Activated T-cell treated with anti-CD3 and anti-CD28 coated beads, Interleukin-2, amount 50 U/mL, for 24 hours (primary cell): Measurements from ENCODE around the gene SNX15.
"Not testable (repeated sequence)": the region's sequence is repeated elsewhere in the genome, so short reads cannot be mapped to it uniquely, and the experiment has no call there.

ENCODE experiments used
- DNase-seq: peaks from one replicate; pipeline ENCODE4 v3.0.0-alpha.2; 2020
- H3K27ac Mint-ChIP-seq: 2 replicates; pipeline ENCODE4 v1.8.0; 2020; ENCODE audit warnings: mild to moderate bottlenecking, mixed read lengths
- H3K27me3 Mint-ChIP-seq: 2 replicates; pipeline ENCODE4 v1.8.0; 2020; ENCODE audit warnings: mixed read lengths
- H3K36me3 Mint-ChIP-seq: 2 replicates; pipeline ENCODE4 v1.8.0; 2020; ENCODE audit warnings: low read depth, mixed read lengths
- H3K4me1 Mint-ChIP-seq: 2 replicates; pipeline ENCODE4 v1.8.0; 2020; ENCODE audit warnings: low read depth, mixed read lengths
- H3K4me3 Mint-ChIP-seq: 2 replicates; pipeline ENCODE4 v1.8.0; 2020; ENCODE audit warnings: mild to moderate bottlenecking, moderate library complexity, mixed read lengths
- H3K9me3 Mint-ChIP-seq: 2 replicates; pipeline ENCODE4 v1.8.0; 2020; ENCODE audit warnings: mixed read lengths

The SNX15 gene

DNA sequence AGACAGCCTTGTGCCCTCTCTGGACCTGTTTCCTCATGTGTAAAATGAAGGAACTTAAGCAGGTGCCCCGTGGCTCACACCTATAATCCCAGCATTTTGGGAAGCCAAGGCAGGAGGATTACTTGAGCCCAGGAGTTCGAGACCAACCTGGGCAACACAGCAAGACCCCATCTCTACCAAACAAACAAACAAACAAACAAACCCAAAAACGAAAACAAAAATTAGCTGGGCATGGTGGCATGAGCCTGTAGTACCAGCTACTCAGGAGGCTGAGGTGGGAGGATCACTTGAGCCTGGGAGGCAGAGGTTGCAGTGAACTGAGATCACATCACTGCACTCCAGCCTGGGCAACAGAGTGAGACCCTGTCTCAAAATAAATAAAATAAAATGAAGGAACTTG is 23.3 kb upstream of the SNX15 start:
- not testable (repeated sequence) for H3K27ac Mint-ChIP-seq, H3K27me3 Mint-ChIP-seq, H3K9me3 Mint-ChIP-seq

DNA sequence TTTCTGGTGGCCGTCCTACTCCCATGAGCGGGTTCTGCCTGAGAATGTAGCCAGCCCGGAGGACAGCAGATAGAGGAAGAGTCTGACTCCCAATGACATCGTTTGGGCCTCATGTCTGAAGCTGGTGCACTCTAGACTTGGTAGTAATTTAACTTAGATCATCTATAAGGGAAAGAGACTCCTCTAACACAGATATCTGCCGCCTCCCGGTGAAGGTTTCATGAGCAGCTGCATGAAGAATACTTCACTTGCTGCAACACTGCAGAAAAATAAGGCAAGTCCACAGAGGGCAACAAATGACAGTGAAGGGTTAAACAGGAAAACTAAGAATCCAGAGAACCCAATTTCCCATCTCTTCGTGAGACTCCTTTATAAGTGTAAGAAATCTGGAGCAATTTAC is 19.2 kb upstream of the SNX15 start:
- Mint-ChIP-seq H3K9me3 (no peaks in the 10 kb centered on the region), H3K36me3 (no peaks in the 10 kb centered on the region), H3K4me3 (no peak overlapping the region), H3K27me3 (no peaks in the 10 kb centered on the region), H3K4me1 (peaks cover 3% of the 10 kb centered on the region), H3K27ac (no peak overlapping the region)
- no peak for DNase-seq

More for the DNA sequence above, 23.3 kb upstream of the SNX15 start:
- not testable (repeated sequence) for H3K4me3 Mint-ChIP-seq, H3K36me3 Mint-ChIP-seq, H3K4me1 Mint-ChIP-seq, DNase-seq

DNA sequence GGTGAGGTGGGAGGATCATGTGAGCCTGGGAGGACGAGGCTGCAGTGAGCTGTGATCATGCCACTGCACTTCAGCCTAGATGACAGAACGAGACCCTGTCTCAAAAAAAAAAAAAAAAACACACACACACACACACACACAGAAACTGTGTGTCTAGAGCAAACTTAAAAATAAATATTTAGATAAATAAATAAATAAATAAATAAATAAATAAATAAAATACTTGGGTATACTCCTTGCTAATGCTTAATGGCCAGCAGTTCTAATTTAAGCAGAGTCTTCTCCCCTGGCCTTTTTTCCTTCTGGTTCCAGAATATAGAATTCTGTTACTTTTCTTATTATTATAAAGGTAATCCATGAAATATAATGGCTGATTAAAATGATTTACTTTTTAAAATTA is 18.4 kb upstream of the SNX15 start:
- H3K27me3 Mint-ChIP-seq = no peaks in the 10 kb centered on the region
- H3K36me3 Mint-ChIP-seq = peaks cover 2% of the 10 kb centered on the region
- peaks cover 10% of the 10 kb centered on the region for H3K4me1 Mint-ChIP-seq
- DNase-seq = no peak
- H3K9me3 Mint-ChIP-seq = no peaks in the 10 kb centered on the region
- no peak overlapping the region for H3K27ac Mint-ChIP-seq
- H3K4me3 Mint-ChIP-seq = no peak overlapping the region

DNA sequence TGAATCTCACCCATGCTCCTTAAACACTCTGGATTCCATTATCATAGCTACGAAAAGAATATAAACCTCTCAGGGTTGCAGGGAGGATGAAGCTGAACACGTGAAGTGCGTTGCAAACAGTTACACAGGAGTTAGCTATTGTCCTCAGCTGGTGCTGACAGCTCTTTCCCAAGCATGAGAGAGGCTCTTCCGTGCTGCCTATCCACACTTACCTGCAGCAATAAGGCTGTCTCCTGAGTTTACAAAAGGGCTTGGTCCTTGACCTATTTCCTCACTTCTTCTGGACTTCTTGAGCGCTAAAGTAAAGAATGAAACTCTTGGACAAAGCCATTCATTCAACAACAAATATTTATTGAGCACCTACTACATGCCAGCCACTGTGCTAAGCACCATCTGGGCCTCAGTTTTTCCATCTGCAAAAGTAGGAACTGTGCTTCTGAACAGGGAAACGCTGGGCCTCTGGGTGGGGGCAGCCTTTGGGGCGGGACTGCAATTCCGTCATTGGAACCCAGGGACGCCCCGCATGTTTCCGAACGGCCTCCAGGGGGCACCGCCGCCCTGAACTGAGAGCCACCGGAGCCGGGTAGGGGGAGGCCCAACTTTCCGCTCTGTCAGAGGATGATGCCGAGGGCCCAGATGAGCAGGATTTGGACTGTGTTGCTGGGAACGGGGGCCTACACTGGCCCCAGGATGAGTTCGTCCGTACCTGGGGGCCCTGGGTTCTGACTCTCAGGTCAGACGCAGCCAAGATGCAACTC is 13.9 kb upstream of the SNX15 start:
- H3K9me3 Mint-ChIP-seq = no peaks in the 10 kb centered on the region
- H3K4me3 Mint-ChIP-seq = peak overlapping the region; percentile 89
- DNase-seq = peak; percentile 93
- H3K27ac Mint-ChIP-seq = peak overlapping the region; percentile 99
- H3K36me3 Mint-ChIP-seq = peaks cover 27% of the 10 kb centered on the region
- H3K4me1 Mint-ChIP-seq = peaks cover 31% of the 10 kb centered on the region
- no peaks in the 10 kb centered on the region for H3K27me3 Mint-ChIP-seq

DNA sequence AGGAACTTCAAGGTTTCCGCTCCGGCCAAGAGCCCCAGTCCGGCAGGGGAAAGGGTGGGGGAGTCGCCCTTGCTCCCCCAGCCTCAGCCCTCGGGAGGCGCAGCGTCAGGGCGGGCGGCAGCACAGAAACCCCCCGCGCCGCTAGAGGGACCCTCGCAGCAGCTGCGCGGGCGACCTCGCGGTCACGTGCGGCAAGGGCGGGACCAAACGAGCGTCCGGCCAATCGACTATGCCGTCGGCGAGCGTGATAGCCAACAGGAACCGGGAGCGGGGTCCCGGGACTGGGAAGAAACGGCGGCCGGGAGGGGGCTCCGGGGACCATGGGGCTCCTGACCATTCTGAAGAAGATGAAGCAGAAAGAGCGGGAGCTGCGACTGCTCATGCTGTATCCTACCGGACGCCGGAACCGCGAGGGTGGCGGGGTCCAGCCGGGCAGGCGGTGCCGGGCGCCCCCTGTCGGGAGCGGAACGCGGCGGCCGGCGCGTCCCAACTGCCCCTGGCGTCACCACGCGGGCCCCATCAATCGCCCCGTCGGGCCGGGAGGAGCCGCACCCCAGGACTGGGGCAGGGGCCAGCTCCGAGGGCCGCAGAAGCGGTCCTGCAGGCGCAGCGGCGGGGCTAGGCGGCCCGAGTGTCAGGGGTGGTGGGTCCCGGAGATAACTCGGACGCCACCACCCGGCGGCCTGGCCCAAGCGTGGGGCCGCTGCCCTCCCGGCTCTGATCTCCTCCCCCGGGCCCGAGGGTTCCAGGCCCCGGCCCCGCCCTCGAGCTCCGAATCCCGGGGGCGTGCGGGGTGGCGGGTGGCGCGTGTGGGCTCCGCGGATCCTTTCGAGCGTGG is 13.1 kb upstream of the SNX15 start, which contains the start of gene ARL2:
ARL2 (plus strand) TSS at position 273 of the 838 bp plus-strand sequence; CDS start at position 321, 48 bp downstream.
- H3K4me3 Mint-ChIP-seq = peak within 1 kb of the TSS; percentile 89

DNA sequence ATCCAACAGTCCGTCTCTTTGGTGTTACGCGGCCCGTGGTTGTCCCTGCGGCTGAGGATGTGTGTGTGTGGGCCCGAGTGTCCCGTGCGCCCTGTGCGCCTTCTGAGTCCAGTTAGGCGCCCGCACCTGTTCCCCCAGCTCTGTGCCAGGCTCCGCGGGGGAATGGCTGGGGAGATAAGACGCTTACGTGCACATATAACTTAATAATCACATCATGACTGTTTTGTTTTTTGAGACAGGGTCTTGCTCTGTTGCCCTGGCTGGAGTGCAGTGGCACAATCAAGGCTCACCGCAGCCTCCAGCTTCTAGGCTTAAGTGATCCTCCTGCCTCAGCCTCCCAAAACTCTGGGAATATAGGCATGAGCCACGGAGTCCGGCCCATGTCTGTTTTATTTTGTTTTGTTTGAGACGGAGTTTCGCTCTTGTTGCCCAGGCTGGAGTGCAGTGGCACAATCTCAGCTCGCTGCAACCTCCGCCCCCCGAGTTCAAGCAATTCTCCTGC is 12.5 kb upstream of the SNX15 start:
- Mint-ChIP-seq H3K27me3 (no peaks in the 10 kb centered on the region), H3K4me3 (peak overlapping the region; percentile 89), H3K9me3 (no peaks in the 10 kb centered on the region), H3K4me1 (peaks cover 31% of the 10 kb centered on the region), H3K36me3 (peaks cover 41% of the 10 kb centered on the region), H3K27ac (peak overlapping the region; percentile 96)
- DNase-seq = no peak

More for the DNA sequence above, 13.1 kb upstream of the SNX15 start, which contains the start of gene ARL2:
- H3K36me3 Mint-ChIP-seq = peaks cover 35% of the 10 kb centered on the region
- DNase-seq = peak; percentile 93
- H3K4me1 Mint-ChIP-seq = peaks cover 31% of the 10 kb centered on the region
- H3K9me3 Mint-ChIP-seq = no peaks in the 10 kb centered on the region
- H3K27ac Mint-ChIP-seq = peak within 1 kb of the TSS; percentile 99
- no peaks in the 10 kb centered on the region for H3K27me3 Mint-ChIP-seq

DNA sequence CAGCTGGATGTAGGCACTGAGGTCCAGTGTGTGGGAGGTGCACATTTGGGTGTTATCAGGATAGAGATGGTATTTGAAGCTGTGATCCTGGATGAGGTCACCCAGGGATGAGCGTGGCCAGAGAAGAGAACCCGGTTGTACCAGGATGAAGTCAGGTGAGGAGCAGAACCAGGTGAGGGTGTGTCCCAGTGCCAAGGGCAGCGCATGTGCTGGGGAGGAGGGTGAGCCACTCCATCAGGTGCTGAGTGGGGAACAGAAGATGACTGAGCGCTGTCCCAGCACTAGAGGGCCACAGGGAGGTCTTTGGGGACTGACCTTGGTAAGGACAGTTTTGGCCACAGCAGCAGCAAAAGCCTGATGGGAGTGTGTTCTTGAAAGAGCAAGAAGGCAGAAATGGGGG is 10.5 kb upstream of the SNX15 start:
- DNase-seq = no peak
- Mint-ChIP-seq H3K27ac (peak overlapping the region; percentile 8), H3K4me1 (peaks cover 31% of the 10 kb centered on the region), H3K9me3 (no peaks in the 10 kb centered on the region), H3K4me3 (no peak overlapping the region), H3K36me3 (peaks cover 55% of the 10 kb centered on the region), H3K27me3 (no peaks in the 10 kb centered on the region)

DNA sequence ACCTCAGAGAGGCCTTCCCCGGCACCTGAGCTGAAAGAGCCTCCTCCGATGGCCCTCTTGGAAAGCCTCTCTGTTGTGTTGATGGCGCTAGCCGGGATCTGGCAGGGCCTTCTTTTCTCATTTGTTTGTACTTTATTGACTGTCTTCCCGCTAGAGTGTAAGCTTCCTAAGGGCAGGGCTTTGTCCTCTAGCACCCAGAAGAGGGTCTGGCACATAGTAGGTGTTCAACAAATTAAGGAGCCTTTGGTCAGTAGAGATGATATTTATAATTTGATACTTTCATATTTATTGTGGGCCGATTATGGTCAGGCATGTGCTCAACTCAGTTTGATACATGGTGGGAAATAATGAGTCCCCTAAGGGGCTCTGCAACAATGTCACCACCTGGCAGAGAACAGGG is 9.3 kb upstream of the SNX15 start:
- Mint-ChIP-seq H3K4me1 (peaks cover 29% of the 10 kb centered on the region), H3K27ac (peak overlapping the region; percentile 38), H3K27me3 (no peaks in the 10 kb centered on the region), H3K36me3 (peaks cover 62% of the 10 kb centered on the region), H3K4me3 (no peak overlapping the region), H3K9me3 (no peaks in the 10 kb centered on the region)
- DNase-seq = no peak

DNA sequence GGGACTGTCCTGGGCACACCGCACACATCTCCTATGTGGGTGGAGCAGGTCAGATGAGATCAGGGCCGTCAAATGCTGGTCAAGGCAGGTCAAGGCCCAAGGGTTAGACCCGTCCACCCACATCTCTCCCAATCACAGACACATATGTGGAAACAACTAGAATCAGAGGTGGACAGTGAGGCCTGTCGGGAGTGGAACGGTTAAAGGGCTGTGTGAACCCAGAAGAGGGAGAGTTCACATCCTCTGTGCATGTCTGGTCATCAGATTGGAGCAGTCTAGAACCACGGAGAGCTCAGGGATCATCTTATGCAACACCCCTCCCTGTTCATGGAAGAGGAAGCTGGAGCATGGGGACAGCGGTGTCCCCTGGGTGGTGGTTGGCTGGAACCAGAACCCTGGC is 7.4 kb upstream of the SNX15 start:
- peaks cover 58% of the 10 kb centered on the region for H3K36me3 Mint-ChIP-seq
- H3K9me3 Mint-ChIP-seq = no peaks in the 10 kb centered on the region
- peaks cover 19% of the 10 kb centered on the region for H3K4me1 Mint-ChIP-seq
- DNase-seq = no peak
- no peak overlapping the region for H3K4me3 Mint-ChIP-seq
- H3K27me3 Mint-ChIP-seq = no peaks in the 10 kb centered on the region
- no peak overlapping the region for H3K27ac Mint-ChIP-seq

DNA sequence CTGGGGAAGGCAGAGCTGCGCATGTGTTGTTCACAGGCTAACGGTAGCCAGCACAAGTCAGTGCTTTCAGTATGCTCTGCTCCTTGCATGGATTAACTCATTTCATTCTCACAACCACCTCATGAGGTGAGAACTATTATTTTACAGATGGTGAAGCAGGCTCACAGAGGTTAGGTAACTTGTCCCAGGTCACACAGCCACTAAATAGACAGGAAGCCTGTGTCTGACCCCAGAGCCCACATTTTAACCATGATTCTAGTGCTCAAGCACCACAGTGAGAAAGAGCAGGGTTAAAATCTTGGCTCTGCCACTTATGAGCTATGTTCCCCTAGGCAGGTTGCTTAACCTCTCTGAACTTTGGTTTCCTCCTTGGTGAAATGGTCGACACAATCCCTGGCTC is 6.2 kb upstream of the SNX15 start:
- Mint-ChIP-seq H3K27ac (no peak overlapping the region), H3K4me3 (no peak overlapping the region), H3K36me3 (peaks cover 55% of the 10 kb centered on the region), H3K27me3 (no peaks in the 10 kb centered on the region), H3K4me1 (peaks cover 10% of the 10 kb centered on the region), H3K9me3 (no peaks in the 10 kb centered on the region)
- DNase-seq = no peak

DNA sequence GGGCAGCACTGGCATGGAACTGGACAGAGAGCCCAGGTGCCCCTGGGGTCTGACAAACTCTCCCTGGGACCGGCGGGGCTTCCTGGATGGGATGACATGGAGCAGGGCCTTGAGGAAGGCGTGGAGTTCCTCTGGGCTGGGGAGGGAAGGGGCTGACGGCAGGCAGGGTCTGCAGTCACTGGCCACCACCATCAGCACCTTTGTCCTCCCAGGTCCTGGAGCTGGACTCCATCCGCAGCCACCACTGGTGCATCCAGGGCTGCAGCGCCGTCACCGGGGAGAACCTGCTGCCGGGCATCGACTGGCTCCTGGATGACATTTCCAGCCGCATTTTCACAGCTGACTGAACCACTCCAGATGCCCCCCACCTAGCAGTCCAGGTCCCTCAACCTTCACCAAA is 5.7 kb upstream of the SNX15 start:
- DNase-seq = no peak
- Mint-ChIP-seq H3K27me3 (no peaks in the 10 kb centered on the region), H3K4me1 (peaks cover 5% of the 10 kb centered on the region), H3K27ac (no peak overlapping the region), H3K9me3 (no peaks in the 10 kb centered on the region), H3K4me3 (no peak overlapping the region), H3K36me3 (peaks cover 52% of the 10 kb centered on the region)

GRCh38 chr11:65023502-65023901 is 3.7 kb upstream of the SNX15 start:
- not testable (repeated sequence) for DNase-seq, H3K27me3 Mint-ChIP-seq, H3K9me3 Mint-ChIP-seq, H3K27ac Mint-ChIP-seq, H3K4me3 Mint-ChIP-seq
- H3K36me3 Mint-ChIP-seq = peaks cover 33% of the 10 kb centered on the region
- peaks cover 18% of the 10 kb centered on the region for H3K4me1 Mint-ChIP-seq

DNA sequence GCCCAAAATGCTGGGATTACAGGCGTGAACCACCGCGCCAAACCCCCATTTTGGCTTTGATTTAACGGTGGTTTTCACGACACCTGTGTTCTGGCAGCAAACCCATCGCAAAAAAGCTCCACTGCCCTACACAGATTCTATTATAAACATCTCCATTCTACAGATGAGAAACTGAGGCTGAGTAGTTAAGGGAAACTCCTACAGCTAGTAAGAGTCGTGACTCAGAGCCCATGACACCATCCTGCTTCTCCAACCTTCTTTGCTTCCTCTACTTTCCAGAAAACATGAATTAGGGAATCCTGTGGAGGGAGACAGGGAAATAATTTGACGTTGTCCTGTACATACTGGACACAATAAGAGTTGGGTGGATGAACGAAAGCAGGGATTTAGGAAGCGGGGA is 429 bp upstream of the SNX15 start:
- Mint-ChIP-seq H3K9me3 (no peaks in the 10 kb centered on the region), H3K27ac (peak overlapping the region; percentile 89), H3K4me3 (peak overlapping the region; percentile 77), H3K36me3 (peaks cover 6% of the 10 kb centered on the region), H3K27me3 (no peaks in the 10 kb centered on the region), H3K4me1 (peaks cover 22% of the 10 kb centered on the region)
- DNase-seq = no peak

- Mint-ChIP-seq H3K4me3 (no peak overlapping the region), H3K9me3 (no peaks in the 10 kb centered on the region), H3K27ac (no peak overlapping the region), H3K36me3 (peaks cover 19% of the 10 kb centered on the region), H3K27me3 (no peaks in the 10 kb centered on the region), H3K4me1 (peaks cover 16% of the 10 kb centered on the region)
- no peak for DNase-seq
These were observed 5.0 kb downstream of the SNX15 start for GRCh38 chr11:65032216-65032615.

DNA sequence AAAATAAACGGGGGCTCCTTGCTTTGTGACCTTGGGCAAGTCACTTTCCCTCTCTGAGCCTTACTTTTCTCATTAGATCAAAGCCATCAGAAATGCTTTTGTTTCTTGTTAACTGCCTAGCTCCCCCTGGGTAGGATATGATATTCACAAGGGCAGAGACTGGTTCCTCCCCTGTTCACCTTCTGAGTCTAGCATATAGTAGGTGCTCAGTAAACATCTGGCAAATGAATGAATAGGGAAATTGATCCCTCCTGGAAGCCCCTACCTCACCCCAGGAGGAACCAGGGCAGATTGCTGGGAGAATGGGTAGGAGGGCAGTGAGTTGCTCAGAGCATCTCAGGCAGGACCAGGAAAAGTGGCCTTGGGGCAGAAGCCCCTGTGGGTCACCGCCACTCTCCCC is 7.2 kb downstream of the SNX15 start:
- no peak overlapping the region for H3K27ac Mint-ChIP-seq
- peaks cover 23% of the 10 kb centered on the region for H3K36me3 Mint-ChIP-seq
- H3K9me3 Mint-ChIP-seq = no peaks in the 10 kb centered on the region
- H3K4me1 Mint-ChIP-seq = no peaks in the 10 kb centered on the region
- no peaks in the 10 kb centered on the region for H3K27me3 Mint-ChIP-seq
- no peak for DNase-seq
- no peak overlapping the region for H3K4me3 Mint-ChIP-seq
